ENCODE data around the gene LCK.
"Not testable (repeated sequence)": the region's sequence is repeated elsewhere in the genome, so short reads cannot be mapped to it uniquely, and the experiment has no call there.

LCK gene

GRCh38 chr1:32240140-32240951 lies 10.7 kb upstream of the LCK start:
- peak; percentile 55 for DNase-seq

GRCh38 chr1:32241001-32241763 lies 9.9 kb upstream of the LCK start:
- DNase-seq = no peak

GRCh38 chr1:32242341-32242851 lies 8.7 kb upstream of the LCK start:
- no peak for DNase-seq

GRCh38 chr1:32246888-32247273 lies 4.2 kb upstream of the LCK start, which contains the start of gene FAM167B:
FAM167B (plus strand) TSS chr1:32247222; CDS start chr1:32247422, 200 bp downstream.
- no peak for DNase-seq

GRCh38 chr1:32247452-32247851 lies 3.6 kb upstream of the LCK start:
- no peak for DNase-seq

- peak; percentile 57 for DNase-seq
Observed at GRCh38 chr1:32247983-32248889, 2.8 kb upstream of the LCK start.

- peak; percentile 56 for DNase-seq
Observed at GRCh38 chr1:32249831-32250525, 1.1 kb upstream of the LCK start.

GRCh38 chr1:32255072-32256071 lies 4.3 kb downstream of the LCK start:
- DNase-seq = no peak

- no peak for DNase-seq
Observed at GRCh38 chr1:32256473-32257226, 5.6 kb downstream of the LCK start.

GRCh38 chr1:32257227-32257508 lies 6.1 kb downstream of the LCK start:
- DNase-seq = no peak

GRCh38 chr1:32263236-32263593 lies 12.2 kb downstream of the LCK start:
- not testable (repeated sequence) for DNase-seq

GRCh38 chr1:32263744-32264143 lies 12.7 kb downstream of the LCK start:
- DNase-seq = no peak

- DNase-seq = no peak
Observed at GRCh38 chr1:32265846-32266245, 14.8 kb downstream of the LCK start.

- no peak for DNase-seq
Observed at GRCh38 chr1:32266921-32267591, 16.0 kb downstream of the LCK start.

- no peak for DNase-seq
Observed at GRCh38 chr1:32269744-32270143, 18.7 kb downstream of the LCK start.

- no peak for DNase-seq
Observed at GRCh38 chr1:32272557-32273390, 21.7 kb downstream of the LCK start.

GRCh38 chr1:32273391-32274208 lies 22.5 kb downstream of the LCK start:
- DNase-seq = peak; percentile 75

Measured in effector CD8-positive, alpha-beta T cell (primary cell).